ENCODE results near the gene MAGI2. TPM values are rescaled to one million over a fixed set of nuclear protein-coding genes. Genes with fewer than 3 reads are reported as not detected.

Gene MAGI2
- total RNA-seq, 4 donors from 2014 or later: 7.8 to 44.7 (median 21.1) TPM

- Histone ChIP-seq H3K4me1 (no peaks in the 10 kb centered on the region), H3K36me3 (no peaks in the 10 kb centered on the region), H3K27me3 (no peaks in the 10 kb centered on the region), H3K4me3 (no peak overlapping the region), H3K9me3 (no peaks in the 10 kb centered on the region), H3K27ac (no peak overlapping the region)
- no peak for ATAC-seq
- WGBS, 2 donors (ENCODE audit: low coverage in 1 of 2): 83% methylated on average over 1 of the region's 1 CpG
- no peak for TF ChIP-seq EP300 (IDR thresholded peaks at IDR 0.05)
These were observed 1256.0 kb downstream of the MAGI2 start for GRCh38 chr7:78197447-78197846.

- no peaks in the 10 kb centered on the region for H3K9me3 ChIP-seq
- no peaks in the 10 kb centered on the region for H3K36me3 ChIP-seq
- TF ChIP-seq POLR2A (IDR thresholded peaks at IDR 0.05) (no peak), POLR2AphosphoS5 (IDR thresholded peaks at IDR 0.05) (no peak), CTCF (IDR thresholded peaks at IDR 0.05) (no peak), EP300 (IDR thresholded peaks at IDR 0.05) (no peak)
- H3K27ac ChIP-seq: no peak overlapping the region
- H3K4me3 ChIP-seq: no peak overlapping the region
- no peaks in the 10 kb centered on the region for H3K4me1 ChIP-seq
- WGBS, 2 donors (ENCODE audit: low coverage in 1 of 2): 82 to 88% methylated on average over 4 to 6 of the region's 6 CpGs
- no peak for ATAC-seq
- no peaks in the 10 kb centered on the region for H3K27me3 ChIP-seq
These were observed 1258.2 kb downstream of the MAGI2 start for GRCh38 chr7:78195281-78195680.

DNA sequence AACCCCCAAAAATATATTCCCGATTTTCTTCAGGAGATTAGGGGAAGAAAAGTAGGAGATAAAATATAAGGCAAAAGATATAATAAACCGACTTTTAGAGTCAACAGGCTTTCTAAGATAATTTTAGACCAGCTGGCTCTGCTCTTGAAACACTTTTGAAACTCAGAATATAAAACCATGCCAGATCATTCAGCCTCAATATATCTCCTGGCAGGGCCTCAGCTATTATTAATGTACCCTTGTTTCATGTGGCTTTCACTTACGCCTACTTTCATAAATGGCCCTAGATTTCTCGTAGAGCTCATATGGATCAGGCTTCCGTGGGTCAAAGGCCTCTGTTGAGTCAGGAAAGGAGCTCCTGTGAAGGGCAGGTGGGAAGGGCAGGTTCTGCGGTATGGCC lies 1258.9 kb downstream of the MAGI2 start:
- Histone ChIP-seq H3K27ac (no peak overlapping the region), H3K27me3 (no peaks in the 10 kb centered on the region), H3K9me3 (no peaks in the 10 kb centered on the region), H3K4me1 (no peaks in the 10 kb centered on the region), H3K4me3 (no peak overlapping the region), H3K36me3 (no peaks in the 10 kb centered on the region)
- 50 to 75% methylated on average over 5 to 6 of the region's 6 CpGs for WGBS, 2 donors (ENCODE audit: low coverage in 1 of 2)
- no peak for ATAC-seq
- TF ChIP-seq POLR2AphosphoS5 (IDR thresholded peaks at IDR 0.05): no peak
- TF ChIP-seq EP300 (IDR thresholded peaks at IDR 0.05): no peak
- no peak for TF ChIP-seq CTCF (IDR thresholded peaks at IDR 0.05)

DNA sequence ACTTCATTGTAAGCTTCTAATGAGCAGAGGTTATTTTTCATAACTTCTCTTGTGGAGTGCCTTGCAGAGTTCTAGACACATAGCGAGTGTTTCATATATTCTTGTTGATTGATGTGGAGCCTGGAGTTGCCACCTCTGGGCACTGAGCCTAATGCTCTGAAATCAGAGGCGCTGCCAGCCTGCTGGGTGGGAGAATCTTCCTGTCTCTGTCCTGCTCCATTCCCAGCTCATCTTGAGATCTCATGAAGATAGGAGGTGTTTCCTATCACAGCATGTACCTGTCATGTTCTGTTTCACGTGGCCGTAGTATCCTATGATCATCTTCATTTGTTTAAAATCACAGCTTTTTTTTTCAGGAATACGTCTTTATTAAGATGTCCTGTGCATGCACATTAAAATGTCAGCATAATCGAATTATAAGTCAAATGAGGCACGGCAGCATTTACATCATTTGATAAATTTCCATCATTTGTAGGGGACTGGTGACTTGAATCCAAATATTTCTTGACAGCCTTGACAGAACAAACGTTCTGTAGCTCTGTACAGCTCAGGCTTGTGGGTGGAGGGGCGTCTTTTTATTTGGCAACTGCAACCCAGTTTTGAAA lies 1261.9 kb downstream of the MAGI2 start:
- 53 to 71% methylated on average over 7 to 9 of the region's 9 CpGs for WGBS, 2 donors (ENCODE audit: low coverage in 1 of 2)
- H3K27me3 ChIP-seq: no peaks in the 10 kb centered on the region
- no peaks in the 10 kb centered on the region for H3K36me3 ChIP-seq
- TF ChIP-seq CTCF (IDR thresholded peaks at IDR 0.05) (no peak), POLR2A (IDR thresholded peaks at IDR 0.05) (no peak), POLR2AphosphoS5 (IDR thresholded peaks at IDR 0.05) (no peak), EP300 (IDR thresholded peaks at IDR 0.05) (no peak)
- H3K9me3 ChIP-seq: no peaks in the 10 kb centered on the region
- no peak overlapping the region for H3K4me3 ChIP-seq
- ATAC-seq: no peak
- H3K4me1 ChIP-seq: no peaks in the 10 kb centered on the region
- H3K27ac ChIP-seq: no peak overlapping the region

DNA sequence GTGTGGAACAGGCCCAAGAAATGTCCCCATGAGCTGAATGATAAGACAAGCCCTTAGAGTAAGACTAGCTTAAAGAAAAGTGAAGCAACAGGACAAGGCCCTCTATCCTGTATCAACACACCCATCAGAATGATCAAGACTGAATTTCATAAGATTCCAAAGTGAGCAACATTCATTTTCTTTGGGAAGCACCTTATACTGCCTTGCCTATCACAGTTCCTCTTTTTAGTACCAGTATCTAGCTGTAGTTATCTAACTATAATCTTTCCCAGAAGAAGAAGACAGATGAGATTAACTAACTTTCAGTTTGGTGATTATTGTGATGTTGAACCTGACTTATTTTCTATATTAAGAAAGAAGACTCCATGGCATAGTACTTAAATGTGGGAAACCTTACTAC lies 1263.7 kb downstream of the MAGI2 start:
- TF ChIP-seq CTCF (IDR thresholded peaks at IDR 0.05) (no peak), POLR2A (IDR thresholded peaks at IDR 0.05) (no peak), EP300 (IDR thresholded peaks at IDR 0.05) (no peak), POLR2AphosphoS5 (IDR thresholded peaks at IDR 0.05) (no peak)
- Histone ChIP-seq H3K27me3 (no peaks in the 10 kb centered on the region), H3K9me3 (no peaks in the 10 kb centered on the region), H3K36me3 (no peaks in the 10 kb centered on the region), H3K4me1 (no peaks in the 10 kb centered on the region), H3K4me3 (no peak overlapping the region), H3K27ac (no peak overlapping the region)
- ATAC-seq: no peak
